Hepatocyte (in vitro differentiated cells): Measurements from ENCODE around the gene BCL2. TPM values are rescaled to one million over a fixed set of nuclear protein-coding genes. Genes with fewer than 3 reads are reported as not detected.

ENCODE experiments used
- DNase-seq: peaks from one replicate; pipeline ENCODE4 v3.0.0-alpha.2; 2016; ENCODE audit warnings: low spot score
- H2AFZ ChIP-seq: fragments of 200-600 bp; sonication (generic); 2 replicates; pipeline ENCODE4 v1.6.0; 2016; ENCODE audit warnings: antibody characterized with exemption, mild to moderate bottlenecking
- H3K27ac ChIP-seq: fragments of 200-600 bp; sonication (generic); 2 replicates; pipeline ENCODE4 v1.5.1; 2016; ENCODE audit warnings: mild to moderate bottlenecking
- H3K27me3 ChIP-seq: fragments of 200-600 bp; sonication (generic); 2 replicates; pipeline ENCODE4 v1.6.1; 2016
- H3K36me3 ChIP-seq: fragments of 200-600 bp; sonication (generic); replicated peaks from 2 replicates; pipeline ENCODE4 v1.5.1; 2016; ENCODE audit warnings: low read depth; ENCODE audit not compliant: insufficient read depth
- H3K4me1 ChIP-seq: fragments of 200-600 bp; sonication (generic); 2 replicates; pipeline ENCODE4 v1.5.1; 2016; ENCODE audit warnings: mild to moderate bottlenecking, moderate library complexity; ENCODE audit not compliant: insufficient read depth
- H3K4me2 ChIP-seq: fragments of 200-600 bp; sonication (generic); 2 replicates; pipeline ENCODE4 v1.6.0; 2016
- H3K4me3 ChIP-seq: fragments of 200-600 bp; sonication (generic); 2 replicates; pipeline ENCODE4 v1.5.1; 2016; ENCODE audit warnings: mild to moderate bottlenecking
- H3K79me2 ChIP-seq: fragments of 200-600 bp; sonication (generic); 2 replicates; pipeline ENCODE4 v1.6.0; 2017; ENCODE audit warnings: mild to moderate bottlenecking
- H3K9me2 ChIP-seq: fragments of 200-600 bp; sonication (generic); replicated peaks from 2 replicates; pipeline ENCODE4 v1.6.0; 2017; ENCODE audit warnings: mild to moderate bottlenecking; ENCODE audit not compliant: insufficient read depth
- H3K9me3 ChIP-seq: fragments of 200-600 bp; sonication (generic); 2 replicates; pipeline ENCODE4 v1.5.1; 2016; ENCODE audit warnings: low read depth, mild to moderate bottlenecking
- H4K20me1 ChIP-seq: fragments of 200-600 bp; sonication (generic); 2 replicates; pipeline ENCODE4 v1.6.0; 2016; ENCODE audit warnings: mild to moderate bottlenecking; ENCODE audit not compliant: insufficient read depth, poor library complexity, severe bottlenecking
- CTCF ChIP-seq: fragments of 200-600 bp; sonication (generic); IDR thresholded peaks from 2 replicates; pipeline ENCODE4 v1.5.1; 2016; ENCODE audit warnings: antibody characterized with exemption, mild to moderate bottlenecking; ENCODE audit not compliant: poor library complexity
- EZH2 ChIP-seq: fragments of 200-600 bp; sonication (generic); IDR thresholded peaks from 2 replicates; pipeline ENCODE4 v1.6.1; 2016; ENCODE audit warnings: antibody characterized with exemption, mild to moderate bottlenecking, borderline replicate concordance
- EZH2phosphoT487 ChIP-seq: fragments of 200-600 bp; sonication (generic); IDR thresholded peaks from one replicate; pipeline ENCODE4 v1.6.1; 2018; ENCODE audit warnings: antibody characterized with exemption, mild to moderate bottlenecking, low read depth, moderate library complexity; ENCODE audit not compliant: unreplicated experiment, severe bottlenecking
- WGBS: methylation state at CpG from one replicate; pipeline ENCODE4 v1.1.6; 2016; ENCODE audit warnings: low lambda C conversion rate; ENCODE audit errors: missing lambda C conversion rate; 5-methylcytosine and 5-hydroxymethylcytosine counted together
- polyA plus RNA-seq: library from polyadenylated mRNA; unstranded; fragments of >200 nt; fragmentation: Nextera tagmentation; extraction: Ambion mirVana; gene quantifications from 2 replicates; pipeline ENCODE4 v1.2.1, GENCODE V29; 2016
- total RNA-seq: library from RNA; depleted of rRNA; stranded (reverse); fragments of >200 nt; gene quantifications from 2 replicates; pipeline ENCODE4 v1.2.3, GENCODE V29; 2014

BCL2 gene
- total and polyA plus RNA-seq, 2 experiments from 2014 or later: 1.0 to 11.4 TPM

GRCh38 chr18:63177919-63178821, 141.4 kb downstream of the BCL2 start:
- H3K27me3 ChIP-seq: no peaks in the 10 kb centered on the region
- H3K4me2 ChIP-seq: peak overlapping the region; percentile 45
- no peak overlapping the region for H2AFZ ChIP-seq
- TF ChIP-seq EZH2 (no peak), EZH2phosphoT487 (no peak), CTCF (no peak)
- no peak overlapping the region for H3K4me3 ChIP-seq
- peak; percentile 75 for DNase-seq
- no peaks in the 10 kb centered on the region for H3K9me3 ChIP-seq
- no peaks in the 10 kb centered on the region for H4K20me1 ChIP-seq
- 57% methylated on average over 25 of the region's 25 CpGs for whole genome bisulfite sequencing
- H3K27ac ChIP-seq: peak overlapping the region; percentile 72
- no peaks in the 10 kb centered on the region for H3K36me3 ChIP-seq
- peaks cover 33% of the 10 kb centered on the region for H3K4me1 ChIP-seq
- H3K79me2 ChIP-seq: no peaks in the 10 kb centered on the region
- no peaks in the 10 kb centered on the region for H3K9me2 ChIP-seq

GRCh38 chr18:63177259-63177658, 142.3 kb downstream of the BCL2 start:
- no peak overlapping the region for H3K4me3 ChIP-seq
- no peak for TF ChIP-seq CTCF
- TF ChIP-seq EZH2phosphoT487: no peak
- no peak for TF ChIP-seq EZH2
- H3K79me2 ChIP-seq: no peaks in the 10 kb centered on the region
- H4K20me1 ChIP-seq: no peaks in the 10 kb centered on the region
- H3K9me2 ChIP-seq: no peaks in the 10 kb centered on the region
- no peaks in the 10 kb centered on the region for H3K27me3 ChIP-seq
- peak overlapping the region; percentile 55 for H3K27ac ChIP-seq
- no peaks in the 10 kb centered on the region for H3K36me3 ChIP-seq
- WGBS: 78% methylated on average over 6 of the region's 6 CpGs
- peak overlapping the region; percentile 35 for H3K4me2 ChIP-seq
- H3K4me1 ChIP-seq: peaks cover 24% of the 10 kb centered on the region
- no peak overlapping the region for H2AFZ ChIP-seq
- H3K9me3 ChIP-seq: no peaks in the 10 kb centered on the region
- DNase-seq: no peak

GRCh38 chr18:63175264-63175663, 144.3 kb downstream of the BCL2 start:
- no peak for DNase-seq
- no peak overlapping the region for H2AFZ ChIP-seq
- H3K9me2 ChIP-seq: no peaks in the 10 kb centered on the region
- H3K4me2 ChIP-seq: no peak overlapping the region
- H3K27me3 ChIP-seq: no peaks in the 10 kb centered on the region
- H3K36me3 ChIP-seq: no peaks in the 10 kb centered on the region
- no peaks in the 10 kb centered on the region for H3K9me3 ChIP-seq
- H3K4me1 ChIP-seq: peaks cover 16% of the 10 kb centered on the region
- TF ChIP-seq EZH2phosphoT487: no peak
- no peak for TF ChIP-seq EZH2
- no peak for TF ChIP-seq CTCF
- H3K79me2 ChIP-seq: no peaks in the 10 kb centered on the region
- no peak overlapping the region for H3K27ac ChIP-seq
- no peak overlapping the region for H3K4me3 ChIP-seq
- no peaks in the 10 kb centered on the region for H4K20me1 ChIP-seq
- whole genome bisulfite sequencing: 94% methylated on average over 2 of the region's 2 CpGs
